T-helper 2 cell treated with Interferon-gamma antibody and Interleukin-4, amounts not matched to agents 5 μg/mL and 100 μg/mL, for 36 hours (primary cell): ENCODE data around the gene FOXD4.
"Not testable (repeated sequence)": the region's sequence is repeated elsewhere in the genome, so short reads cannot be mapped to it uniquely, and the experiment has no call there.

ENCODE experiments used
- DNase-seq: peaks from one replicate; pipeline ENCODE4 v3.0.0; 2021; ENCODE audit warnings: low spot score
- H3K27ac Mint-ChIP-seq: one replicate; pipeline ENCODE4 v1.8.0; 2021; ENCODE audit warnings: mild to moderate bottlenecking, mixed read lengths
- H3K27me3 Mint-ChIP-seq: one replicate; pipeline ENCODE4 v1.8.0; 2021; ENCODE audit warnings: low read depth, mixed read lengths
- H3K36me3 Mint-ChIP-seq: one replicate; pipeline ENCODE4 v1.8.0; 2021; ENCODE audit warnings: low read depth, mixed read lengths
- H3K4me1 Mint-ChIP-seq: one replicate; pipeline ENCODE4 v1.8.0; 2021; ENCODE audit warnings: low read depth, mixed read lengths
- H3K4me3 Mint-ChIP-seq: one replicate; pipeline ENCODE4 v1.8.0; 2022; ENCODE audit warnings: mild to moderate bottlenecking, moderate library complexity, mixed read lengths
- H3K9me3 Mint-ChIP-seq: one replicate; pipeline ENCODE4 v1.8.0; 2021; ENCODE audit warnings: mixed read lengths

The FOXD4 gene

GRCh38 chr9:117995-118467, at the start of gene FOXD4:
Gene FOXD4, minus strand, starts transcription at chr9:118417. Its CDS starts 298 bp downstream, at chr9:118119.
- H3K36me3 Mint-ChIP-seq, DNase-seq, H3K27ac Mint-ChIP-seq, H3K9me3 Mint-ChIP-seq: not testable (repeated sequence)
- Mint-ChIP-seq H3K4me1 (peaks cover 13% of the 10 kb centered on the region), H3K27me3 (peaks cover 38% of the 10 kb centered on the region), H3K4me3 (peak within 1 kb of the TSS; percentile 45)

- H3K27me3 Mint-ChIP-seq, result not testable (repeated sequence)
These were observed 41.7 kb upstream of the FOXD4 start for GRCh38 chr9:159871-160270.

GRCh38 chr9:151173-151572, 33.0 kb upstream of the FOXD4 start:
- not testable (repeated sequence) for H3K4me3 Mint-ChIP-seq, DNase-seq, H3K27ac Mint-ChIP-seq, H3K36me3 Mint-ChIP-seq, H3K9me3 Mint-ChIP-seq, H3K4me1 Mint-ChIP-seq, H3K27me3 Mint-ChIP-seq

More at GRCh38 chr9:159871-160270, 41.7 kb upstream of the FOXD4 start:
- not testable (repeated sequence) for DNase-seq, H3K4me3 Mint-ChIP-seq, H3K27ac Mint-ChIP-seq, H3K4me1 Mint-ChIP-seq, H3K36me3 Mint-ChIP-seq, H3K9me3 Mint-ChIP-seq

GRCh38 chr9:139880-140279, 21.7 kb upstream of the FOXD4 start:
- not testable (repeated sequence) for DNase-seq, H3K9me3 Mint-ChIP-seq, H3K4me3 Mint-ChIP-seq, H3K4me1 Mint-ChIP-seq, H3K27ac Mint-ChIP-seq, H3K27me3 Mint-ChIP-seq, H3K36me3 Mint-ChIP-seq

- Mint-ChIP-seq H3K4me3 (peak overlapping the region; percentile 40), H3K4me1 (peaks cover 13% of the 10 kb centered on the region), H3K27me3 (peaks cover 43% of the 10 kb centered on the region)
- H3K36me3 Mint-ChIP-seq, H3K27ac Mint-ChIP-seq, H3K9me3 Mint-ChIP-seq, DNase-seq: not testable (repeated sequence)
These were observed 848 bp downstream of the FOXD4 start for GRCh38 chr9:117144-117994.

- DNase-seq, H3K36me3 Mint-ChIP-seq, H3K9me3 Mint-ChIP-seq: not testable (repeated sequence)
- Mint-ChIP-seq H3K4me1 (peaks cover 13% of the 10 kb centered on the region), H3K27ac (peak overlapping the region; percentile 52), H3K27me3 (peaks cover 48% of the 10 kb centered on the region), H3K4me3 (peak overlapping the region; percentile 42)
These were observed 1.8 kb downstream of the FOXD4 start for GRCh38 chr9:116239-117077.

GRCh38 chr9:115118-115451, 3.1 kb downstream of the FOXD4 start:
- not testable (repeated sequence) for H3K36me3 Mint-ChIP-seq, DNase-seq, H3K9me3 Mint-ChIP-seq
- Mint-ChIP-seq H3K27me3 (peaks cover 48% of the 10 kb centered on the region), H3K27ac (peak overlapping the region; percentile 57), H3K4me1 (peaks cover 13% of the 10 kb centered on the region), H3K4me3 (peak overlapping the region; percentile 70)

- Mint-ChIP-seq H3K27ac (peak overlapping the region; percentile 57), H3K27me3 (peaks cover 52% of the 10 kb centered on the region), H3K4me3 (peak overlapping the region; percentile 70), H3K4me1 (peaks cover 13% of the 10 kb centered on the region)
- DNase-seq, H3K36me3 Mint-ChIP-seq, H3K9me3 Mint-ChIP-seq: not testable (repeated sequence)
These were observed 3.7 kb downstream of the FOXD4 start for GRCh38 chr9:114267-115117.

GRCh38 chr9:113468-114266, 4.5 kb downstream of the FOXD4 start:
- not testable (repeated sequence) for DNase-seq, H3K27ac Mint-ChIP-seq, H3K36me3 Mint-ChIP-seq, H3K9me3 Mint-ChIP-seq
- peaks cover 13% of the 10 kb centered on the region for H3K4me1 Mint-ChIP-seq
- H3K4me3 Mint-ChIP-seq, result peak overlapping the region; percentile 68
- H3K27me3 Mint-ChIP-seq, result peaks cover 56% of the 10 kb centered on the region

GRCh38 chr9:112589-113467, 5.4 kb downstream of the FOXD4 start:
- DNase-seq, H3K4me1 Mint-ChIP-seq, H3K36me3 Mint-ChIP-seq, H3K9me3 Mint-ChIP-seq, H3K4me3 Mint-ChIP-seq, H3K27ac Mint-ChIP-seq: not testable (repeated sequence)
- peaks cover 55% of the 10 kb centered on the region for H3K27me3 Mint-ChIP-seq

- not testable (repeated sequence) for H3K36me3 Mint-ChIP-seq, DNase-seq, H3K27ac Mint-ChIP-seq, H3K9me3 Mint-ChIP-seq, H3K4me3 Mint-ChIP-seq, H3K4me1 Mint-ChIP-seq
- H3K27me3 Mint-ChIP-seq, result peaks cover 49% of the 10 kb centered on the region
These were observed 7.5 kb downstream of the FOXD4 start for GRCh38 chr9:110672-111071.

GRCh38 chr9:109540-109939, 8.7 kb downstream of the FOXD4 start:
- not testable (repeated sequence) for DNase-seq, H3K36me3 Mint-ChIP-seq, H3K27ac Mint-ChIP-seq, H3K4me1 Mint-ChIP-seq, H3K9me3 Mint-ChIP-seq, H3K4me3 Mint-ChIP-seq
- H3K27me3 Mint-ChIP-seq, result peaks cover 44% of the 10 kb centered on the region
